ENCODE measurements around the gene EPC1. TPM values are rescaled to one million over a fixed set of nuclear protein-coding genes. Genes with fewer than 3 reads are reported as not detected.

Gene EPC1
- total RNA-seq, 1 donor from 2014 or later = 45.4 TPM

DNA sequence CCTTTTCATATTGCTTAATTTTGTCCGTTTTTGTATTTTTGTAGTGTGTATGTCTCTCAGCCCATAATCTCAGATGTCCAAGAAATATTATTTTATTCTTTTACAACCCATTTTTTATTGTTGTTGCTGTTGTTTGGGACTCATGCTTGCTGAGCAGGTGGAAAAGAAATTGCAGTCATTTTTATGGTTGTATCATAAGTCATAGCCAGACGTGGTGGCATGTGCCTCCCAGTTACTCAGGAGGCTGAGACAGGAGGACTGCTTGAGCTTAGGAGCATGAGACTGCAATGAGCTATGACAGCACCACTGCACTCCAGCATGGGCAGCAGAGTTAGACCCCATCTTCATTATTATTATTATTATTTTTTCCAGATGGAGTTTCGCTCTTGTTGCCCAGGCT lies 117.8 kb downstream of the EPC1 start:
- no peaks in the 10 kb centered on the region for H3K36me3 Mint-ChIP-seq
- no peaks in the 10 kb centered on the region for H3K27me3 Mint-ChIP-seq (ENCODE audit: insufficient read depth, low read depth)
- Histone ChIP-seq H3K79me2 (ENCODE audit: low read depth) (no peaks in the 10 kb centered on the region), H3K4me1 (no peaks in the 10 kb centered on the region), H2AFZ (replicated peaks) (no peak overlapping the region), H3K9ac (no peak overlapping the region), H3K9me3 (ENCODE audit: low read depth) (no peaks in the 10 kb centered on the region), H3K4me3 (no peak overlapping the region), H3K36me3 (no peaks in the 10 kb centered on the region), H3K27ac (no peak overlapping the region), H3K27me3 (no peaks in the 10 kb centered on the region), H4K20me1 (ENCODE audit: low read depth) (no peaks in the 10 kb centered on the region), H3F3A (ENCODE audit: low read depth) (no peaks in the 10 kb centered on the region), H3K4me2 (no peak overlapping the region)
- H3K27ac Mint-ChIP-seq = no peak overlapping the region
- TF ChIP-seq EZH2 (IDR thresholded peaks at IDR 0.05) (no peak), EZH2phosphoT487 (IDR thresholded peaks at IDR 0.05) (no peak)
- TF ChIP-seq, protein P1, sequence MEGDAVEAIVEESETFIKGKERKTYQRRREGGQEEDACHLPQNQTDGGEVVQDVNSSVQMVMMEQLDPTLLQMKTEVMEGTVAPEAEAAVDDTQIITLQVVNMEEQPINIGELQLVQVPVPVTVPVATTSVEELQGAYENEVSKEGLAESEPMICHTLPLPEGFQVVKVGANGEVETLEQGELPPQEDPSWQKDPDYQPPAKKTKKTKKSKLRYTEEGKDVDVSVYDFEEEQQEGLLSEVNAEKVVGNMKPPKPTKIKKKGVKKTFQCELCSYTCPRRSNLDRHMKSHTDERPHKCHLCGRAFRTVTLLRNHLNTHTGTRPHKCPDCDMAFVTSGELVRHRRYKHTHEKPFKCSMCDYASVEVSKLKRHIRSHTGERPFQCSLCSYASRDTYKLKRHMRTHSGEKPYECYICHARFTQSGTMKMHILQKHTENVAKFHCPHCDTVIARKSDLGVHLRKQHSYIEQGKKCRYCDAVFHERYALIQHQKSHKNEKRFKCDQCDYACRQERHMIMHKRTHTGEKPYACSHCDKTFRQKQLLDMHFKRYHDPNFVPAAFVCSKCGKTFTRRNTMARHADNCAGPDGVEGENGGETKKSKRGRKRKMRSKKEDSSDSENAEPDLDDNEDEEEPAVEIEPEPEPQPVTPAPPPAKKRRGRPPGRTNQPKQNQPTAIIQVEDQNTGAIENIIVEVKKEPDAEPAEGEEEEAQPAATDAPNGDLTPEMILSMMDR (IDR thresholded peaks at IDR 0.05) = no peak
- peaks cover 8% of the 10 kb centered on the region for H3K9me3 Mint-ChIP-seq
- H3K4me3 Mint-ChIP-seq = no peak overlapping the region
- H3K4me1 Mint-ChIP-seq = no peaks in the 10 kb centered on the region
- no peak for DNase-seq (ENCODE audit: low spot score)

DNA sequence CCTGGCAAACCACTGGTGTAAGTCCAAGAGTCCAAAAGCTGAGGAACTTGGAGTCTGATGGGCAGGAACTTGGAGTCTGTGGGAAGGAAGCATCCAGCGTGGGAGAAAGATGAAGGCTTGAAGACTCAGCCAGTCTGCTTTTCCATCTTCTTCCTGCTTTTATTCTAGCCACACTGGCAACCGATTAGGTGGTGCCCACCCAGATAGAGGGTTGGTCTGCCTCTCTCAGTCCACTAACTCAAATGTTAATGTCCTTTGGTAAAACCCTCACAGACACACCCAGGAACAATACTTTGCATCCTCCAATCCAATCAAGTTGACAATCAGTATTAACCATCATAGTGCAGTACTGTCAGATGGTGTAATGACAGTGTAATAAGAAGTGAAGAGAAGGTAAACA lies 119.2 kb downstream of the EPC1 start:
- peaks cover 10% of the 10 kb centered on the region for H3K9me3 Mint-ChIP-seq
- no peaks in the 10 kb centered on the region for H3K27me3 ChIP-seq

DNA sequence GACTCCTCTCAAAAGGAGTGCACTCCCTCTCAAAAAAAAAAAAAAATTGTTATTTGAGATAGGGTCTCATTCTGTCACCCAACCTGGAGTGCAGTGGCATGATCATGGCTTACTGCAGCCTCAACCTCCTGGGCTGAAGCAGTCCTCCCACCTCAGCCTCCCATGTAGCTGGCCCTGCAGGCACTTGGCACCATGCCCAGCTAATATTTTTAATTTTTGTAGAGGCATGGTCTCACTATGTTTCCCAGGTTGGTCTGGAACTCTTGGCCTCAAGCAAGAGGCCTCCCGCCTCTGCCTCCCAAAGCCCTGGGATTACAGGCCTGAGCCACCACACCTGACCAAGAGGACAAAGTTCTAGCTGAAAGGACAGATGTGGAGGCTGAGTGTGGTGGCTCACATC lies 120.3 kb downstream of the EPC1 start:
- H3K36me3 Mint-ChIP-seq = no peaks in the 10 kb centered on the region
- TF ChIP-seq, protein P1 (IDR thresholded peaks at IDR 0.05) = no peak
- TF ChIP-seq EZH2phosphoT487 (IDR thresholded peaks at IDR 0.05) (no peak), EZH2 (IDR thresholded peaks at IDR 0.05) (no peak)

More for the DNA sequence above, 119.2 kb downstream of the EPC1 start:
- TF ChIP-seq, protein P1 (IDR thresholded peaks at IDR 0.05) = no peak
- TF ChIP-seq EZH2phosphoT487 (IDR thresholded peaks at IDR 0.05) (no peak), EZH2 (IDR thresholded peaks at IDR 0.05) (no peak)
- H3K9ac ChIP-seq = no peak overlapping the region
- Mint-ChIP-seq H3K4me1 (no peaks in the 10 kb centered on the region), H3K27me3 (ENCODE audit: insufficient read depth, low read depth) (no peaks in the 10 kb centered on the region), H3K36me3 (no peaks in the 10 kb centered on the region), H3K27ac (peak overlapping the region; percentile 42), H3K4me3 (no peak overlapping the region)
- H3K79me2 ChIP-seq (ENCODE audit: low read depth) = no peaks in the 10 kb centered on the region
- H3K36me3 ChIP-seq = no peaks in the 10 kb centered on the region
- no peak overlapping the region for H3K27ac ChIP-seq
- no peaks in the 10 kb centered on the region for H3F3A ChIP-seq (ENCODE audit: low read depth)
- H3K4me3 ChIP-seq = no peak overlapping the region
- no peak for DNase-seq (ENCODE audit: low spot score)
- H2AFZ ChIP-seq (replicated peaks) = no peak overlapping the region
- H4K20me1 ChIP-seq (ENCODE audit: low read depth) = no peaks in the 10 kb centered on the region
- H3K9me3 ChIP-seq (ENCODE audit: low read depth) = no peaks in the 10 kb centered on the region
- no peaks in the 10 kb centered on the region for H3K4me1 ChIP-seq
- no peak overlapping the region for H3K4me2 ChIP-seq

More for the DNA sequence above, 120.3 kb downstream of the EPC1 start:
- H4K20me1 ChIP-seq (ENCODE audit: low read depth) = no peaks in the 10 kb centered on the region
- H3K36me3 ChIP-seq = no peaks in the 10 kb centered on the region
- H3K9ac ChIP-seq = no peak overlapping the region
- Mint-ChIP-seq H3K27ac (no peak overlapping the region), H3K9me3 (peaks cover 14% of the 10 kb centered on the region), H3K27me3 (ENCODE audit: insufficient read depth, low read depth) (no peaks in the 10 kb centered on the region), H3K4me1 (no peaks in the 10 kb centered on the region), H3K4me3 (no peak overlapping the region)
- H3K79me2 ChIP-seq (ENCODE audit: low read depth) = no peaks in the 10 kb centered on the region
- no peaks in the 10 kb centered on the region for H3F3A ChIP-seq (ENCODE audit: low read depth)
- no peak overlapping the region for H3K4me3 ChIP-seq
- H3K27ac ChIP-seq = no peak overlapping the region
- DNase-seq (ENCODE audit: low spot score) = no peak
- no peaks in the 10 kb centered on the region for H3K4me1 ChIP-seq
- no peaks in the 10 kb centered on the region for H3K9me3 ChIP-seq (ENCODE audit: low read depth)
- no peaks in the 10 kb centered on the region for H3K27me3 ChIP-seq
- H3K4me2 ChIP-seq = no peak overlapping the region
- no peak overlapping the region for H2AFZ ChIP-seq (replicated peaks)

Data from neural progenitor cell (in vitro differentiated cells).